ENCODE measurements around the gene EHMT1.

EHMT1 gene

DNA sequence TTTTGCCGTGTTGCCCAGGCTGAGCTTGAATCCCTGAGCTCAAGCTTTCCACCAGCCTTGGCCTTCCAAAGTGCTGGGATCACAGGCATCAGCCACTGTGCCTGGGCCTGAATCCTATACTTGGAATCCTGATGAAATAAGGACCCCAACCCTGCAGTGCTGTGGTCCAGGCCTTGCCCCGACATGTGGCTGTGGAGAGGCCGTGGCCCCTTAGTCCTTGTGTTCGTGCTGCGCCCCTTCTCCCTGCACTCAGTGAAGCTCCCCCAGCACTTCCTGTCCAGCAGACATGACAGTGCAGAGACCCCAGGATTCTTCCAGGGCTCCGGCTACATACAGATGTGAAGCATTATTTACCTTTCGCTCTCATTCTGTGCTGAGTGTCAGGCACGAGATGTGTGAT lies 52.9 kb downstream of the EHMT1 start:
- in situ Hi-C loops (cut with MboI; ENCODE audit: low sequenced_read_pairs): no loop called here

- in situ Hi-C loops (cut with MboI; ENCODE audit: low sequenced_read_pairs): no loop called here
Measured at GRCh38 chr9:137672907-137673791, 54.3 kb downstream of the EHMT1 start.

GRCh38 chr9:137673886-137674285 lies 55.1 kb downstream of the EHMT1 start:
- in situ Hi-C loops (cut with MboI; ENCODE audit: low sequenced_read_pairs): no loop called here

DNA sequence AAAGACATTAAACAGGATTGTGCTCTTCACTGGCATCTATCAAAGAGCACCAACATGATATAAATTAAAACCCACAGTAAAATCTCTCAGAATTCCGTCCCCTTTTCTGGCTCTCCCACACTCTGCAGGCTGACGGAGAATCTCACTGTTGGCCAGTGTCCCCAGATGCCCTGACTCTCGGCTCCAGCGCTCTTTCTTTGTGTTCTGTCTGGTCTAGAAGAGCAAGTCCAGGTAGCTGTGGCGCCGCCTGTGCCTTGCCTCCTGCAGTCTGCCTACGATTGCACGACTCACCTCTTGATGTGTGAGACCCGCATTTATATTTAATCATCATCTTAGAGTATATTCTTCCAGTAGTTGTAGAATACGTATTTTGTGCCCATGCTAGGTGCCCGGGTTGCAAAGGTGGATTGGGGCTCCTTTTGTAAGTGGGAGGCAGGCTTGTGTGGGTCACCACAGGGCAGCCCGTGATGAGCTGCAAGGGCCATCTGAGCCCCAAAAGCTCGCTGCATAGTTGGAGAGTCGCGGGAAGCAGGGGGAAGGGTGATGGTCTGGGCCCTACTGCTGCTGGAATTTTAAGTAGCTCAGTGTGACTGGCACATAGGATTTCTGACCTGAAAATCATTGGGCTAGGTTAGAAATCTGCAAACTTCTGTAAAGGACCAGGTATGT lies 55.6 kb downstream of the EHMT1 start:
- in situ Hi-C loops (cut with MboI; ENCODE audit: low sequenced_read_pairs): no loop called here

- in situ Hi-C loops (cut with MboI; ENCODE audit: low sequenced_read_pairs): no loop called here
Measured at GRCh38 chr9:137674976-137675320, 56.1 kb downstream of the EHMT1 start.

- in situ Hi-C loops (cut with MboI; ENCODE audit: low sequenced_read_pairs): no loop called here
Measured at GRCh38 chr9:137676998-137677397, 58.2 kb downstream of the EHMT1 start.

DNA sequence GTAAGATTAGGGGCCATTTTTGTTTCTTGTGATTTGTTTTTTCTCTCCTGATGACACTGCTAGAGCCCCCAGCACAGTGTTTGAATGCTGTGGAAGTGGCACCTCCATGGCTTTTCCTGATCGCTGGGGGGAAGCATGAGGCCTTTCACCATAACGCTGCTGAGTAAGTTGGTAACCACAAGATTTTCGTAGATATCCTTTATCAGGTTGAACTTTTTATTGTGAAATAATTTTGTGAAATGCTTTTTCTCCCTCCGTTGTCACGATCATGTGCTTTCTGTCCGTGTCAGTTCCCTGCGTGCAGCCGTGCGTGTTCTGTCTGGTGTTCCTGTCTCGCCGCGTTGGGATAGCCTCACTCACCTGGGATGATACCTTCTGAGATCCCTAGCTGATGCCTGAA lies 59.4 kb downstream of the EHMT1 start:
- in situ Hi-C loops (cut with MboI; ENCODE audit: low sequenced_read_pairs): no loop called here

- in situ Hi-C loops (cut with MboI; ENCODE audit: low sequenced_read_pairs): no loop called here
Measured at GRCh38 chr9:137679249-137679648, 60.4 kb downstream of the EHMT1 start.

DNA sequence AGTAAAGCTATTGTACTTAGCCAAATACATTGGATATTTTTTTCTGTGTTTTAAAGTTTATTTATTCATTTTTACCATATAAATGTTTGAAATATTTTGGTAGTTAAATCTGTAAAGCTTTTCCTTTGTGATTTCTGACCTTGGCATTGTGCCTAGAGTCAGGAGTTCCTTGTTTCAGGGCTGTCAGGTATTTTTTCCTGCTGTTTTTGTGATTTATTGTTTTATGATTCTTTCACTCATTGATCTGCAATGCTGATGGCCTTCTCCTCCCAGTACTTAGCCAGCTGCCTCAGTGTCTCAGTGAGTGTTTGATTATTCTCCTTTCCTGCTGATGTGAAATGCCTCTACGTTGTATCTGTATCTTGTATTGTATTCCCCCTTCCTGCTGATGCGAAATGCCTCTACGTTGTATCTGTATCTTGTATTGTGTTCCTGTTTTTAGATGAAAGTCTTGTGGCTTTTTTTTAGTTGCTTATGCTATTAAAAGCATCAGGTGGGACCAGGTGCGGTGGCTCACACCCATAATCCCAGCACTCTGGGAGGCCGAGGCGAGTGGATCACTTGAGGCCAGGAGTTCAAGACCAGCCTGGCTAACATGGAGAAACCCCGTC lies 61.0 kb downstream of the EHMT1 start:
- in situ Hi-C loops (cut with MboI; ENCODE audit: low sequenced_read_pairs): no loop called here

- in situ Hi-C loops (cut with MboI; ENCODE audit: low sequenced_read_pairs): no loop called here
Measured at GRCh38 chr9:137680444-137681358, 61.9 kb downstream of the EHMT1 start.

DNA sequence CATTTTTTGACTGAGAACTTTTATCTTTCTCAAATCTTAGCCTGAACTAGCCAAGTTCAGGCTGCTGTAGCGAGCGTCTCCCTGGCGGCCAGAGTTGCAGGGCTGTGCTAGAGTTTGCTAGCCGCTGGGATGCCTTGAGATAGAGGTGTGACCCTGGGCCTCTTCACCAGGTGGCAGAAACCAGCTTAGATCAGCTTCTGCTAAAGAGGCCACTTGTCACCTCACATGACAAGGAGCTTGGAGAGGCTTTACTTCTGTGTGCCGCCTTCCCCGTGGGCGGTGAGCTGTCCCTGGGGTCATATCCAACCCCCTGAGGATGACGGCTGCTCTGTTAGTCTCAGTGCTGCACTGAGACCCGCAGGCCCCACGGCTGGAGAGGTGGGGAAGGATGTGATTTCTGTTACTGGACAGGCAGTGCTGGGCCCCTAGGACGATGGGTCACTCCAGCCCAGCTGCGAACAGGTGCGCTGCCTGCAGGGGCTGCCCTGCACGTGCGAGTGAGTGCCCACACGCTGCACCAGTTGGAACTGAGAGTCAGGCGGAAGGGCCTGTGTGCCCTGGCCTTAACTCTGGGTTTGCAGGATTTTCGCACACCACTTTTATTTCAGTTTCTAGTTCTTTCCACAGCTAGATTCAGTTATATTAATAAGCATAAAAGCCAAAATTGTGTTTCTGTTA lies 63.8 kb downstream of the EHMT1 start:
- in situ Hi-C loops (cut with MboI; ENCODE audit: low sequenced_read_pairs): no loop called here

DNA sequence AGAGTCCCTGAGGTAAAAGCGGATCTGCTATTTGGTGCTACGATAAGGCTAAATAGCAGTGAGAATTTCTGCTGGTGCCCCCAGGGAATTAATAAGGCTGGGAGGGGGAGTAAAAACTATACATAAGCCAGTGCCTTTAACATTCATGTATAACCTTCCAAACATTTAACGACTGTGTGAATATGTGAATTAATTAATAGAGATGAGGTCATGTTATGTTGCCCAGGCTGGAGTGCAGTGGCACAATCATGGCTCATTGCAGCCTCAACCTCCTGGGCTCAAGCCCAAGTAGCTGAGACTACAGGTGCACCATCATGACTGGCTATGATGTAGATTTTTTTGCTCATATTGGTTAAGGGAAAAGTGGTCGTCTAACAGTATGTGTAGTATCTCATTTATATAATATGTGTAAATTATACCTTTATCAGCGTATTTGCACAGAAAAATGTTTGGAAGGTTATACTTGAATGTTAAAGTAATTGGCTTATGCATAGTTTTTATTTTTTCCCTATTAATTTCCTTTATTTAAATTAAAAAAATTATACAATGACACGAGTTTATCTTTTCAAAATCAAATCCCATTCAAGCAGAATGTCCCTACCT lies 64.6 kb downstream of the EHMT1 start:
- in situ Hi-C loops (cut with MboI; ENCODE audit: low sequenced_read_pairs): no loop called here

- in situ Hi-C loops (cut with MboI; ENCODE audit: low sequenced_read_pairs): no loop called here
Measured at GRCh38 chr9:137685035-137685740, 66.4 kb downstream of the EHMT1 start.

DNA sequence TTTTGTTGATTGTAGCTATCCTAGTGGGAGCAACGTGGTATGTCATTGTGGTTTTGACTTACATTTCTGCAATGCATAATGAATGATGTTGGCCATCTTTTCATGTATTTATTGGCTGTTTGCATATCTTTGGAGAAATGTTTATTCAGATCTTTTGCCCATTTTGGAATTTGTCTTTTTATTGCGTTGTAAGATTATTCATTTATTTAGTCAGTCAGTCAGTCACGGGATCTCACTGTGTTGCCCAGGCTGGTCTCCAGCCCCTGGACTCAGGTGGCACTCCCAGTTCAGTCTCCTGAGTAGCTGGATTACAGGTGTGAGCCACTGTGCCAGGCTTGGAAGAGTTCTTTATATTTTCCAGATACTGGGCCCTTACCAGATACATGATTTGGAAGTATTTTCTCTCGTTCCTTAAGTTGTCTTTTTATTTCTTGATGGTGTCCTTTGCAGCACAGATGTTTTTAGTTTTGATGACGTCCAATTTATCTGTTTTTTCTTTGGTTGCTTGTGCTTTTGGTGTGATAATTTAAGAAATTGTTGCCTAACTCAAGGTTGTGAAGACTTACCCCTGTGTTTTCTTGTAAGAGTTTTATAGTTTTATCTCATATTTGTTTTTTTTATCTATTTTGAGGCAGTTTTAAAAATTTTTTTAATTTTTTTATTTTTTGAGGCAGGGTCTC lies 67.1 kb downstream of the EHMT1 start:
- in situ Hi-C loops (cut with MboI; ENCODE audit: low sequenced_read_pairs): no loop called here

GRCh38 chr9:137688261-137688660 lies 69.5 kb downstream of the EHMT1 start:
- in situ Hi-C loops (cut with MboI; ENCODE audit: low sequenced_read_pairs): no loop called here

GRCh38 chr9:137688725-137689124 lies 69.9 kb downstream of the EHMT1 start:
- in situ Hi-C loops (cut with MboI; ENCODE audit: low sequenced_read_pairs): no loop called here

- in situ Hi-C loops (cut with MboI; ENCODE audit: low sequenced_read_pairs): no loop called here
Measured at GRCh38 chr9:137689745-137690529, 71.1 kb downstream of the EHMT1 start.
